UCSD-AML1 (cell line): ENCODE results near the gene SMCO1.
"Not testable (repeated sequence)": the region's sequence is repeated elsewhere in the genome, so short reads cannot be mapped to it uniquely, and the experiment has no call there.

ENCODE experiments used
- DNase-seq: peaks from one replicate; lab custom pipeline; 2025; ENCODE audit not compliant: unreplicated experiment; lab: John Stamatoyannopoulos, UW

SMCO1 gene

DNA sequence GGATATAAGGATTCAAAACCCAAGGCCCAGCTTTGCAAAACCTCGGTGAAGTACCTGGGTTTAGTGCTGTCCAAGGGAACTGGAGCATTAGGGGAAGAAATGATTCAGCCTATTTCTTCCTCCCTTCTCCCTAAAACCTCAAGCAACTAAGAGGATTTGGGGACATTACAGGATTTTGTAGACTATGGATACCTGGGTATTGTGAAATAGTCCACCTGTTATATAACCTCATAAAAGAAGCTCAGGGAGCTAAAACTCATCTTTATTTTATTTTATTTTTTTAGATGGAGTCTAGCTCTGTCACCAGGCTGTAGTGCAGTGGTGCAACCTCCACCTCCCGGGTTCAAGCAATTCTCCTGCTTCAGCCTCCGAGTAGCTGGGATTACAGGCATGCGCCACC is 8.7 kb upstream of the SMCO1 start:
- no peak for DNase-seq

DNA sequence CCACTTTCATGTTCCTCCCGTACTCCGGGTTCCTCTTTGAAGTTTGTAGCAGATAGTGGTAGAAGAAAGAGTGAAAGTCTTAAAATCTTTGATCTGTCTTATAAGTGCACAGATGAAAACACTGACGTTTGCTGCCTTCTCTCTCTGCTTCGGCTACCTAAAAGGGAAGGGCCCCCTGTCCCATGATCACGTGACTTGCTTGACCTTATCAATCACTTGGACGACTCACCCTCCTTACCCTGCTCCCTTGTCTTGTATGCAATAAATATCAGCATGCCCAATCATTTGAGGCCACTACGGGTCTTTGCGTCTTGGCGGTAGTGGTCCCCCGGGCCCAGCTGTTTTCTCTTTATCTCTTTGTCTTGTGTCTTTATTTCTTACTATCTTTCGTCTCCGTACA is 6.1 kb upstream of the SMCO1 start:
- DNase-seq: not testable (repeated sequence)

DNA sequence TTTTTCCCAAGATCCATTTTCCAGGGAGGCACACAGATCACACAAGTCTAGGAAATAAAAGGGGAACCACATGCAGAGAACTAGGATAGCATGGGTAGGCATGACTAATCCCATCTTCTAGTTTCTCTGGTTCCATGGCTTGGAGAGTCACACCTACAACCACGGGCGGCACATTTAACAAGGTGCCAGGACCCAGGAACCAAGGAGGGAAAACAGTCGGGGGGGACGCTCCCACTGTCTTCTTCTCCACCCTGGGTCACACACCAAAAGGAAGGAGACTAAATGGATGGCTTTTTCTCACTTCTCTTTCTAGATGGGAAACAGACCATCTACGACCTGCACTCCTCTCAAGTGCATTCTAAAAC is 4.6 kb upstream of the SMCO1 start:
- no peak for DNase-seq

- DNase-seq: peak; percentile 66
Measured at GRCh38 chr3:196518966-196519717, 4.0 kb upstream of the SMCO1 start.

DNA sequence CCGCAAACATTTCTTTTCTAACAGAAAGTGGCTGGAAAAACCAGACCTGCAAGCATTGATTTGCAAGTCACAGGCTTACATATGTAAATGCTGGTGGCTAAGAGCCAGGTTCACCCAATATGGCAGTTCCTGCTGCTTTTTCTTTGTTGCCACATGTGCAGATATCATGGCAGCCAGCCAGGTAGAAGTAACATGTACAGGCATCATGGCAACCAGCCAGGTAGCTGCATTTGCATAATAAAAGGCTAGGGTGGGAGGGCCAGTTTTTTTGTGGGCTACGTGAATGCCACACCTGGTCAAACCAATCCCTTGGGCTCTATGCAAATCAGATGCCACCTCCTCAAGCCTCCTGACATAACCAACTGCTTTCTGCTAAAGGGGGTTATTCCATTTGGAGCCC is 2.8 kb upstream of the SMCO1 start:
- DNase-seq: no peak

DNA sequence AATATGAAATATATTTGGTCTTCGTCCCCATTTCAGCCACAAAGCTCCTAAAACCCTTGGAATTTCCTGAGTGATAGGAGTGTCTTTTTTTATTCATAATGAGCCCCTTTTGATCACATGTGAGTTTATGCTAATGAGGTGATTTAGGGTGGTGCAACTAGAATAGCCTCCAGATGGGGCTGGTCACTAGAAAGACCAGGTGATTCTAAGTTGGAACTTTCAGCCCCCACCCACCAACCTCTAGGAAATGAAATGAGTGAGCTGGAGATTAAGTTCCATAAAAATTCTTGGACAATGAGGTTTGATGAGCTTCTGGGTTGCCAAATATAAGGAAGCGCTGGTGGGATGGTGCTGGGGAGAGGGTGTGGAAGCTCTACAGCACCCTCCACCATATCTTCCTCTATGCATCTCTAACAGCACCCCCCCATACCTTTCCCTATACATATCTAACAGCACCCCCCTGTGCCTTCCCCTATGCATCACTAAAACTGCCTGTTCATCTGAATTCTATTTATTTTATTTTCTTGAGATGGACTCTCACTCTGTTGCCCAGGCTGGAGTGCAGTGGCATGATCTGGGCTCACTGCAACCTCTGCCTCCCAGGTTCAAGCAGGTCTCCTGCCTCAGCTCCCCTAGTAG is 2.1 kb upstream of the SMCO1 start:
- DNase-seq: no peak

- no peak for DNase-seq
Measured at GRCh38 chr3:196514350-196514716, 813 bp downstream of the SMCO1 start.

DNA sequence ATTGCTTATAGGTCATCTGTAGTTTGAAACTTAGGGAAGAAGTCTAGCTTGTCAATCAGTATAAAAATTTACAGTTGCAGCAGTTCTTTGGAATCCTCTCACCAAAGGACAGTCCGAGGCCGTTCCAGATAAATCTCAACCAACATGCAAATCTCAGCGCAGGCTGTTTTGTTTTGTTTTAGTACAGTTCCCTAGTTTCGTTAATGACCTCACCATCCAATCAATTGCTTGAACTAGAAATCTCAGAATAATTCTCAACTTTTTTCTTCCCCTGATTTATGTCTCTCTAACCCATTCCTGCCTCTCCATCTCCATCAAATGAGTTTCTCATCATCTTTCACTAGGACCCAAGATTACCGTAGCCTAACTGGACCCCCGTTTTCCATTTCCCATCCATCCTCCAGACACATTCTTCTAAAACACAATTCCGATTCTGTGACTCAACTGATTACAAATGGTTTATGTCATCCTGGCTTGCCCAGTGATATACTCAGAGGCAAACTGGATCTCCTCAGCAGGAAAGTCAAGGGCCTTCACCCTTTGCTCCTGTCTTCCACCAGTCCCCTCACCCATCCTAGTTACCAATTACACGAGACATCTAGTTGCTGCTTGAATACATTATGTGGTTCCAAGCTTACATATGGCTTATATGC is 1.3 kb downstream of the SMCO1 start:
- DNase-seq: no peak

DNA sequence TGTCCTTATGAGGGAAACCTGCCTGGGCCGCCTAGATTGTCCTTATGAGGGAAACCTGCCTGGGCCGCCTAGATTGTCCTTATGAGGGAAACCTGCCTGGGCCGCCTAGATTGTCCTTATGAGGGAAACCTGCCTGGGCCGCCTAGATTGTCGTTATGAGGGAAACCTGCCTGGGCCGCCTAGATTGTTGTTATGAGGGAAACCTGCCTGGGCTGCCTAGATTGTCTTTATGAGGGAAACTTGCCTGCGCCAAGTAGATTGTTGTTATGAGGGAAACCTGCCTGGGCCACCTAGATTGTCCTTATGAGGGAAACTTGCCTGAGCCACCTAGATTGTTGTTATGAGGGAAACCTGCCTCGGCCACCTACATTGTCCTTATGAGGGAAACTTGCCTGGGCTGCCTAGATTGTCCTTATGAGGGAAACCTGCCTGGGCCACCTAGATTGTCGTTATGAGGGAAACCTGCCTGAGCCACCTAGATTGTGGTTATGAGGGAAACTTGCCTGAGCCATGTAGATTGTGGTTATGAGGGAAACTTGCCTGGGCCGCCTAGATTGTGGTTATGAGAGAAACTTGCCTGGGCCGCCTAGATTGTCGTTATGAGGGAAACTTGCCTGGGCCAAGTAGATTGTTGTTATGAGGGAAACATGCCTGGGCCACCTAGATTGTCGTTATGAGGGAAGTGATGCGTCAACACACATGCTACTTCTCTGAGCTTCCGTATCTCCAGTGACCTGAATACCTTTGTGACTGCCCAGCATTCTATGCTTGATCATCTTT is 3.3 kb downstream of the SMCO1 start:
- DNase-seq: peak; percentile 74

DNA sequence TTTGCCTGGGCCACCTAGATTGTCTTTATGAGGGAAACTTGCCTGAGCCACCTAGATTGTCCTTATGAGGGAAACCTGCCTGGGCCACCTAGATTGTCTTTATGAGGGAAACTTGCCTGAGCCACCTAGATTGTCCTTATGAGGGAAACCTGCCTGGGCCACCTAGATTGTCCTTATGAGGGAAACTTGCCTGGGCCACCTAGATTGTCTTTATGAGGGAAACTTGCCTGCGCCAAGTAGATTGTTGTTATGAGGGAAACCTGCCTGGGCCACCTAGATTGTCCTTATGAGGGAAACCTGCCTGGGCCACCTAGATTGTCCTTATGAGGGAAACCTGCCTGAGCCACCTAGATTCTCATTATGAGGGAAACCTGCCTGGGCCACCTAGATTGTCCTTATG is 4.0 kb downstream of the SMCO1 start:
- not testable (repeated sequence) for DNase-seq

DNA sequence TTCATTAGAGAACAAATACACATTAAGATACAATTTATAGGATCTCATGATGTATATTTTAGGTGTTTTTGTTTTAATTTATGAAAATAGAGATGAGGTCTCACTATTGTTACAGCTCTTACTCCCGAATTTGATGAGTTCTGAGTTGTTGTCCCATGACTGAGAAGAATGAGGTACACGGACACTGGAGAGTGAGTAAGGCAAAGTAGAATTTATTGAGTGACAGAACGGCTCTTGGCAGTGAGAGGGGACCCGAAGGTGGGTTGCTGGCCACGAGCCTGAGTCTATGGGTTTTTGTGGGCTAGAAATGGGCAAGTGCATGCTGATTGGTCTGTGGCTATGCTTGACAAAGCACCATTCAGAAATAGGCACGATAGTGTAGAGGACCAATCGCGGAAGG is 8.5 kb downstream of the SMCO1 start:
- no peak for DNase-seq

DNA sequence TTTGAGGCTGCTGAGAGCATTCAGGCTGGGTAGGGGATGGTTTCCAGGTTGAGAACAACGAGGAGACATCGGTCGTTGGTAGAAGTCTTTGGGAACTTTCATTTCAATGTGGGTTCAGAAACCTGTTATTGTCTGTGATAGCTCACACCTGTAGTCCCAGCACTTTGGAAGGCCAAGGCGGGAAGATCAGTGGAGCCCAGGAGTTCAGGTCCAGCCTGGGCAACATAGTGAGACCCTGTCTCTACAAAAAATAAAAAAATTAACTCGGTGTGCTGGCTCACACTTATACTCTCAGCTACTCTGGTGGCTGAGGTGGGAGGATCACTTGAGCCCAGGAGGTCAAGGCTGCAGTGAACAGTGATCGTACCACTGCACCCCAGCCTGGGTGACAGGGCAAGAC is 10.6 kb downstream of the SMCO1 start:
- no peak for DNase-seq

- not testable (repeated sequence) for DNase-seq
Measured at GRCh38 chr3:196504077-196504398, 11.1 kb downstream of the SMCO1 start.

GRCh38 chr3:196503196-196504076 is 11.7 kb downstream of the SMCO1 start, which contains the start of gene RNF168:
TSS of gene RNF168 (minus strand) at chr3:196503768. CDS start at chr3:196503173, 595 bp downstream.
- DNase-seq: peak; percentile 97

GRCh38 chr3:196502775-196503195 is 12.4 kb downstream of the SMCO1 start:
- peak; percentile 43 for DNase-seq

GRCh38 chr3:196501316-196502044 is 13.7 kb downstream of the SMCO1 start:
- no peak for DNase-seq

GRCh38 chr3:196499807-196500524 is 15.2 kb downstream of the SMCO1 start:
- no peak for DNase-seq

DNA sequence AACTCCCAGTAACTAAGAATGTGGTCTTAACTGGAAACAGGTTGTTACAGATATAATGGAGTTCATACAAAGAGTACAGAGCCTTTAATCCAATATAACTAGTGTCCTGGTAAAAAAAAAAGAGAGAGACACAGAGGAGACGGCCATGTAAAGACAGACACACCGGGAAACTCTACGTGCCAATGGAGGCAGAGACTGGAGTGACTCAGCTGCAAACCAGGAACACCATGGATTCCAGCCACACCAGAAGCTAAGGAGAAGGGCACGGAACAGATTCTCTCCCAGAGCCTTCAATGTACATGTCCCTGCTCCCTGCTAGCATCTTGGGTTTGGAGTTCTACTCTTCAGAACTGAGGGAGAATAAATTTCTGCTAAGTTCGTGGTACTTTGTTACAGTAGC is 16.1 kb downstream of the SMCO1 start:
- DNase-seq: no peak

DNA sequence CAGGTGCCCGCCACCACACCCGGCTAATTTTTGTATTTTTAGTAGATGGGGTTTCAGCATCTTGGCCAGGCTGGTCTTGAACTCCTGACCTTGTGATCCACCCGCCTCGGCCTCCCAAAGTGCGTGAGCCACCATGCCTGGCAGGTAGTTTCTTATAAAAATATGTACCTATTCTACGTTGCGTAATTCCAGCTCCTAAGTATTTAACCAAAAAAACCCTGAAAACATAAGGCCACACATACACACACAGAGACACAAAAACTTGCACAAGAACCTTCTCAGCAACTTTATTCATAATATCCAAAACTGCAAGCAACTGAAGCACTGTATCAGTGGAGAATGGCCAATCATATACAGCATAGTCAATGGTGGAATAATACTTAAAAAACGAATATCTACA is 16.8 kb downstream of the SMCO1 start:
- DNase-seq: no peak
